PC-3 (cell line): ENCODE data around the gene LIN37. TPM values are rescaled to one million over a fixed set of nuclear protein-coding genes. Genes with fewer than 3 reads are reported as not detected.

Experiments
- ATAC-seq: fragments of 200-7000 bp; cut with Tn5 transposase; 2 replicates; pipeline ENCODE4 v1.9.1; 2020; ENCODE audit warnings: mild to moderate bottlenecking, moderate library complexity
- BruUV-seq: library from RNA; stranded (reverse); fragments of 400-500 nt; replicated peaks from 2 replicates; lab custom pipeline; 2021; lab: Mats Ljungman, UMichigan
- CTCF ChIA-PET: fragments of 300-600 bp; sonication (Branson Sonifier 250); formaldehyde crosslinking; loops from one replicate; lab custom pipeline; 2022; ENCODE audit warnings: antibody characterized with exemption; lab: Charles Lee
- POLR2A ChIA-PET: fragments of 300-600 bp; sonication (Branson Sonifier 250); formaldehyde crosslinking; loops from one replicate; lab custom pipeline; 2022; ENCODE audit warnings: antibody characterized with exemption; ENCODE audit not compliant: unreplicated experiment; lab: Charles Lee
- DNase-seq: peaks from one replicate; pipeline ENCODE4 v3.0.0-alpha.2; 2015
- H2AFZ ChIP-seq: fragments of 300-600 bp; sonication (generic); 2 replicates; pipeline ENCODE4 v1.6.0; 2016; ENCODE audit warnings: antibody characterized with exemption, low read length
- H3F3A ChIP-seq: fragments of 300-600 bp; sonication (generic); one replicate; pipeline ENCODE4 v1.6.0; 2017; ENCODE audit warnings: antibody characterized with exemption, low read length, control low read depth, mild to moderate bottlenecking; ENCODE audit not compliant: unreplicated experiment
- H3K27ac ChIP-seq: fragments of 300-600 bp; sonication (generic); 2 replicates; pipeline ENCODE4 v1.5.1; 2016; ENCODE audit warnings: mild to moderate bottlenecking, low read length
- H3K27me3 ChIP-seq: fragments of 300-600 bp; sonication (generic); 2 replicates; pipeline ENCODE4 v1.6.1; 2016; ENCODE audit warnings: low read length, mixed read lengths
- H3K36me3 ChIP-seq: fragments of 300-600 bp; sonication (generic); 2 replicates; pipeline ENCODE4 v1.6.1; 2016; ENCODE audit warnings: low read depth, mixed run types, low read length, mixed read lengths
- H3K4me1 ChIP-seq: fragments of 300-600 bp; sonication (generic); 2 replicates; pipeline ENCODE4 v1.5.1; 2016; ENCODE audit warnings: low read length; ENCODE audit not compliant: insufficient read depth
- H3K4me2 ChIP-seq: fragments of 300-600 bp; sonication (generic); 2 replicates; pipeline ENCODE4 v1.6.0; 2016; ENCODE audit warnings: low read length
- H3K4me3 ChIP-seq: fragments of 300-600 bp; sonication (generic); 2 replicates; pipeline ENCODE4 v1.5.1; 2016; ENCODE audit warnings: mild to moderate bottlenecking, low read length, mixed read lengths
- H3K79me2 ChIP-seq: fragments of 300-600 bp; sonication (generic); 2 replicates; pipeline ENCODE4 v1.6.1; 2017; ENCODE audit warnings: low read length, mixed read lengths
- H3K9ac ChIP-seq: fragments of 300-600 bp; sonication (generic); 2 replicates; pipeline ENCODE4 v1.6.0; 2016; ENCODE audit warnings: mild to moderate bottlenecking, low read length
- H3K9me2 ChIP-seq: fragments of 300-600 bp; sonication (generic); replicated peaks from 2 replicates; pipeline ENCODE4 v1.6.1; 2016; ENCODE audit warnings: mixed run types, low read length, mixed read lengths
- H3K9me3 ChIP-seq: fragments of 300-600 bp; sonication (generic); 2 replicates; pipeline ENCODE4 v1.6.1; 2016; ENCODE audit warnings: low read length, mixed read lengths
- H4K20me1 ChIP-seq: fragments of 300-600 bp; sonication (generic); 2 replicates; pipeline ENCODE4 v1.6.1; 2016; ENCODE audit warnings: low read length, mixed read lengths
- CTCF ChIP-seq: fragments of 300-600 bp; sonication (generic); conservative IDR thresholded peaks from 2 replicates; pipeline ENCODE4 v1.5.1; 2017; ENCODE audit warnings: antibody characterized with exemption, low read depth, mild to moderate bottlenecking, low read length
- EZH2 ChIP-seq: fragments of 300-600 bp; sonication (generic); IDR thresholded peaks from one replicate; pipeline ENCODE4 v1.6.1; 2017; ENCODE audit warnings: antibody characterized with exemption, mild to moderate bottlenecking, low read length; ENCODE audit not compliant: unreplicated experiment
- EZH2phosphoT487 ChIP-seq: fragments of 300-600 bp; sonication (generic); IDR thresholded peaks from 2 replicates; pipeline ENCODE4 v1.6.1; 2018; ENCODE audit warnings: mild to moderate bottlenecking, antibody characterized with exemption, low read length, borderline replicate concordance
- intact Hi-C: fragments of 100-400 bp; cut with micrococcal nuclease; formaldehyde crosslinking; loops from 2 replicates; pipeline ENCODE4 v1.9.0; 2023
- total RNA-seq: library from RNA; depleted of rRNA; stranded (reverse); fragments of >200 nt; gene quantifications from 2 replicates; pipeline ENCODE4 v1.2.3, GENCODE V29; 2014

The LIN37 gene
- total RNA-seq, 1 experiment from 2014 or later: 8.2 TPM

- TF ChIP-seq EZH2phosphoT487: no peak
- no peak for TF ChIP-seq EZH2
- no peak for TF ChIP-seq CTCF
- ATAC-seq (no peak), DNase-seq (no peak)
- Histone ChIP-seq H4K20me1 (no peaks in the 10 kb centered on the region), H3K4me3 (no peak overlapping the region), H3K79me2 (no peaks in the 10 kb centered on the region), H3K9me2 (no peaks in the 10 kb centered on the region), H2AFZ (no peak overlapping the region), H3K9ac (no peak overlapping the region), H3F3A (no peaks in the 10 kb centered on the region), H3K4me1 (no peaks in the 10 kb centered on the region), H3K27me3 (no peaks in the 10 kb centered on the region), H3K27ac (no peak overlapping the region), H3K4me2 (no peak overlapping the region), H3K9me3 (no peaks in the 10 kb centered on the region), H3K36me3 (no peaks in the 10 kb centered on the region; the same call in 1 of the 2 replicates)
- ChIA-PET POLR2A (no interaction called here), CTCF (no interaction called here)
- intact Hi-C loops: no loop called here
- BruUV-seq: no TSS peak
These were observed 14.9 kb upstream of the LIN37 start for GRCh38 chr19:35733180-35734125.

- no peak overlapping the region for H3K27ac ChIP-seq
- H3K27me3 ChIP-seq: no peaks in the 10 kb centered on the region
- ATAC-seq: no peak
- H3K9ac ChIP-seq: no peak overlapping the region
- no peak overlapping the region for H3K4me3 ChIP-seq
- H2AFZ ChIP-seq: no peak overlapping the region
- no peaks in the 10 kb centered on the region for H3K9me3 ChIP-seq
- H3K4me2 ChIP-seq: no peak overlapping the region
- H3K9me2 ChIP-seq: no peaks in the 10 kb centered on the region
- no peaks in the 10 kb centered on the region for H4K20me1 ChIP-seq
- H3K79me2 ChIP-seq: no peaks in the 10 kb centered on the region
- TF ChIP-seq EZH2: no peak
- TF ChIP-seq CTCF: no peak
- no peak for TF ChIP-seq EZH2phosphoT487
- H3K4me1 ChIP-seq: no peaks in the 10 kb centered on the region
- H3K36me3 ChIP-seq: no peaks in the 10 kb centered on the region; the same call in 1 of the 2 replicates
- no peaks in the 10 kb centered on the region for H3F3A ChIP-seq
- CTCF ChIA-PET: no interaction called here
- POLR2A ChIA-PET: no interaction called here
- intact Hi-C loops: no loop called here
- BruUV-seq: no TSS peak
- no peak for DNase-seq
These were observed 14.1 kb upstream of the LIN37 start for GRCh38 chr19:35734273-35734672.

DNA sequence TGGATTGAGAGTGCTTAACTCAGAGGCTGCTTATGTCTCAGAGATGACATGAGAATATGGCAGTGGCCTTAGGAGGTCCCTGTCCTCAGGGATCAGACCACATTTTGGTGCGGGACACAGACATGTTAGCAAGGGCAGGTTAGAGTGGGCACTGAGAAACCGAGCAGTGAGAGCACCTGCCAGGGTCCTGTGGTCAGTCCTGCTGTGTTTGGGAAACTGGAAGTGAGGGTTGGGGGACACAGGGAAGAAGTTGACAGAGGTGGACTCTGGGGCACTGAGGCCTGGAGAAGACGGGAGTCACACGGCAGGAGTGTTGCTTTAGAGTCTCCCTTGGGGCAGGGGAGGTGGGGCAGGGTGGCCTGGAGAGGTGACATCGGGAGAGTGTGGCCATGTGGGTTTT lies 13.5 kb upstream of the LIN37 start:
- no peak for ATAC-seq
- Histone ChIP-seq H3K4me2 (no peak overlapping the region), H3K9me2 (no peaks in the 10 kb centered on the region), H3K27me3 (no peaks in the 10 kb centered on the region), H2AFZ (no peak overlapping the region), H3F3A (no peaks in the 10 kb centered on the region), H3K9ac (no peak overlapping the region), H3K9me3 (no peaks in the 10 kb centered on the region), H3K4me3 (no peak overlapping the region), H3K79me2 (no peaks in the 10 kb centered on the region), H3K27ac (no peak overlapping the region), H3K4me1 (no peaks in the 10 kb centered on the region), H3K36me3 (no peaks in the 10 kb centered on the region; the same call in 1 of the 2 replicates), H4K20me1 (no peaks in the 10 kb centered on the region)
- POLR2A ChIA-PET: no interaction called here
- TF ChIP-seq CTCF: no peak
- TF ChIP-seq EZH2: no peak
- no peak for TF ChIP-seq EZH2phosphoT487
- BruUV-seq: no TSS peak
- intact Hi-C loops: no loop called here
- DNase-seq: no peak
- CTCF ChIA-PET: no interaction called here
